GM21381 (cell line): Measurements from ENCODE around the gene GNAT1.

Experiments
- ATAC-seq: cut with Tn5 transposase; IDR thresholded peaks from one replicate; pipeline ENCODE4 v1.9.1; 2021; ENCODE audit warnings: mild to moderate bottlenecking, moderate library complexity; ENCODE audit not compliant: unreplicated experiment

The GNAT1 gene

DNA sequence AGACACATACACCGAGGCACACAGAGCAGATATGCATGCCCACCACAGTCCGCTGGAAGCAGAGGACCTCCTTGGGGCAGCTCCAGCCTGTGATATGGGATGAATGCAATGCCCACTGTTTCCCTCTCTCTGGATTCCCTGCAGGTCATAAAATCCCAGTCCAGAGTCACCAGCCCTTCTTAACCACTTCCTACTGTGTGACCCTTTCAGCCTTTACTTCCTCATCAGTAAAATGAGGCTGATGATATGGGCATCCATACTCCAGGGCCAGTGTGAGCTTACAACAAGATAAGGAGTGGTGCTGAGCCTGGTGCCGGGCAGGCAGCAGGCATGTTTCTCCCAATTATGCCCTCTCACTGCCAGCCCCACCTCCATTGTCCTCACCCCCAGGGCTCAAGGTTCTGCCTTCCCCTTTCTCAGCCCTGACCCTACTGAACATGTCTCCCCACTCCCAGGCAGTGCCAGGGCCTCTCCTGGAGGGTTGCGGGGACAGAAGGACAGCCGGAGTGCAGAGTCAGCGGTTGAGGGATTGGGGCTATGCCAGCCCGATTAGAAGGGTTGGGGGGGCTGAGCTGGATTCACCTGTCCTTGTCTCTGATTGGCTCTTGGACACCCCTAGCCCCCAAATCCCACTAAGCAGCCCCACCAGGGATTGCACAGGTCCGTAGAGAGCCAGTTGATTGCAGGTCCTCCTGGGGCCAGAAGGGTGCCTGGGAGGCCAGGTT is at the start of gene GNAT1:
Gene GNAT1 (plus strand): TSS at position 675 of the 725 bp plus-strand sequence. CDS start 116 bp downstream, outside the sequence.
- no peak for ATAC-seq

DNA sequence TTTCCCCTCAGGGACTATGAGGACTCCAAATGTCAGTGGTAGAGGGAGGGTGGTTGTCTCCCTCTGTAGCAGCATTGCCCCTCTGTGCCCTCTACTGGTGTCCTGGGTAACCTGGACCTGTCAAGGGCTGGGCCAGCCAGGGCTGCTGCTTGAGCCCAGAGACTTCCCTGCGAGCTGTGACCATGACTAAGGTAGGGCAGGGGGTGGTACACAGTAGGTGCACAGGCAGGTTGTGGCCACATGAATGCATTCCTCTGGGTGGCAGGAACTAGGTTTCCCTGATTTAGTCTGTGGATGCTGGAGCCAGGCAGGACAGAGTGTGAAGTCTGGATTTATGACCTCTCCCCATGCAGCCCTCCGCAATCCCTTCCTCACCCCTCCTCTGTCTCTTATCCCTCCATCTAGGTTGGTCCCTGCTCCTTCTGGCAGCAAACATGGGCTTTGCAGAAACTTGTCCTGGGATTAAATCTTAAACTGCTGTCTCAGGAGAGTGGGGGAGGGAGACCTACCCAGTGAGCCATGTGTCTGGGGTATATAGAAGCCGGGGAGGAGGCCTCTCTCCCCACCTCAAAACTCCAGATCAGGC is 45.0 kb upstream of the GNAT1 start:
- no peak for ATAC-seq

DNA sequence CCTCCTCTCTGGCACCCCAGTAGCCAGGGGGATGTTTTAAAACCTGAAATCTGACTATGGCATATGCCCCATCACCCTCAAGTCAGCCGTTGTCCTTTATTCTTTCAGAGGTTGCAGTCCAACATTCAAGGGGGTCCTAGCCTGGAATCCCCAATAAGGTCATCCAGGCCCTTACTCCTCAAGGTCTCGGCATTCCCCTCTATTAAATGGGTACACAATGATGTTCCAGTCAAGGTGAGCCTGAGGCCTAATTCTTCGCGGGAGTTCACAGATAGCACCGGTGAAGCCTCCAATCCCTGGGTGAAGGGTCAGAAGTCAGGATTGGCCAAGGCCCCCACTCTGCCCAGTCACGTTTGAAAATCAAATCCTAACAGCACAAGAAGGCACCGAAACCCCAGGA is 44.4 kb upstream of the GNAT1 start:
- no peak for ATAC-seq

DNA sequence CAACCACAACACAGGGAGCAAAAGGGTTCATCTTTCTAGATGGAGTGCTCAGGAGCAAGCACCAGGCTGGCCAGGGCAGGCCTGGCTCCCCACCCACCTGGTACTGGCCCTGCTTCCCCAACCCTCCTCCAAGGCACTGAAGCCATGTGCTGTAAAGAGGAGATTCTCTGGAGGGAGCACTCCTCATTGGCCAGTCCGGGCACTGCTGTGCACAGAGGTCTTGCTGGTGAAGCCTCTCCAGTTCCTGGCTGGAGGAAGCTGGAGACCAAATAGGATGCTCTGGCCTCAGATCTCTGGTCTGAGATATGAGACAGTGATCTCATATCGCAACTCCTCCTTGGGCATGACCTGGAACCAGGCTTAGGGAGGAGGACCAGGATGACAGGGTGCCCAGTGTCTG is 44.0 kb upstream of the GNAT1 start:
- ATAC-seq, result no peak

DNA sequence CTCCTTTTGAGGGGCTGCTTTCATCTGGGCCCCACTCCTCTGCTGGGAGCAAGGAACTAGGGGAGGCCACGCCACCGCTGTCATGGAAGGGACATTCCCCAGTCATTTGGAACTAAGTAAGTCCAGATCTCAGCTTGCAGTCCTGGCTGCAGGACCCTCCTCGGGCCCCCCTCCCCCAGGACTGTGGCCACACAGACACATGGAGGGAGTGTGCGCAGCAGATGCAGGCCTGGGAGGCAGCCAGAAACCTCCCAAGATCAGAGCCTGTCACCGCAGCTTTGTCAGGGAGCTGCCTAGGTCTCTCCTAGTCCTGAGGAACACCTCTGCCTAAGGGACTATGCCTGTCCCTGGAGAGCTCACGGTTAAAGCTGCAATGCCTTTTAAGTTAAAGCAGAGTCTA is 43.5 kb upstream of the GNAT1 start:
- no peak for ATAC-seq

DNA sequence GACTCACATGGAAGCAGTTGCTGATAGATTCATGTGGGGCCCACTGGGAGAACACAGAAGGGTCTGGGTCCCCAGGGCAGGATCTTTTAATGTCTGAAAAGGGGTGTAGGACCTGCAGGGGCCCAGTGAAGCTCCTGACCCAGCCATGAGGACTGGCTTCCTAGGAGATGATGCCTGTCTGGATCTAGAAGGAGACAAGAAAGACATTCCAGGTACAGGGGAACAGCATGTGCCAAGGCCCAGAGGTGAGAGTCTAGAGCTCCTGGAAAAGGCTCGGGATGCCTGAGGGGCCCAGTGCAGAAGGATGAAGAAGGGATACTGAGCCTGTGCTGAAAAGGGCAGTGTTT is 41.0 kb upstream of the GNAT1 start:
- ATAC-seq, result no peak

DNA sequence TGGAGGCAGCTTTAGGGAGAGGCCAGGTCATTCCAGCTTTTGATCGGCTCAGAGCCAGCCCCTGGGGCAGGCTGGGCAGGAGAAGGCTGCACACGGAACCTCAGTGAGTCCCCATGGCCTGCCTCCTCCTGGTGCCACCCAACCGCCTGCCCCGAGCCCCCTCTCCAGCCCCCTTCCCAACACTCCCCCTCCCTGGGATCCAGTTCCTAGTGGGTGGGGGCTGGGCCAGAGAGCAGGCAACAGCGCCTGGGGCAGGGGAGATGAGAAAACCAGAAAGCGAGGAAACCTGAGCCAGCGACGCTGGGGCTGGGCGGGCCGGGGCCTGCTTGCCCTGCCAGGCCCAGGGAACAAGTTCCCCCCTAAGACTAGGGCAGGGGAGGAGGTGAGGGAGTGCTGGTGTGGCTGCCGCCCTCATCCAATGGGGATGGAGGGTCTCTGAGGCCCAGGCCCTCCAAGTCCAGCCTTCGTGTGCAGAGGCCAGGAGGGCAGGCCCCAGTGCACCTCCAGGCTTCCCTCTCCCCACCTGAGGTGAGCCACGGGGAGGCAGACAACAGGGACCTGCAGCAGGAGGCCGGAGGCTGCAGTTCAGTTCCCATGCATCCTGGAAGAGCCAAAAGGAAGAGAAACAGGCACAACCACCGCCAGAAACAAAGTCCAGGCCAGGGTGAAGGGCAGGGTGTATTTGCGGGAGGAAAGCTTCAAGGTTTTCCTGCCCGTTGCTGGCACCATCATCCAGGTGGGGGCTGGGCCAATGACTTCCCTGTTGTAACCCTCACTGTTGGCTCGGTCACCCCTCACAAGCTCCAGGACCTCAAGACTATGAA is 40.3 kb upstream of the GNAT1 start:
- no peak for ATAC-seq

DNA sequence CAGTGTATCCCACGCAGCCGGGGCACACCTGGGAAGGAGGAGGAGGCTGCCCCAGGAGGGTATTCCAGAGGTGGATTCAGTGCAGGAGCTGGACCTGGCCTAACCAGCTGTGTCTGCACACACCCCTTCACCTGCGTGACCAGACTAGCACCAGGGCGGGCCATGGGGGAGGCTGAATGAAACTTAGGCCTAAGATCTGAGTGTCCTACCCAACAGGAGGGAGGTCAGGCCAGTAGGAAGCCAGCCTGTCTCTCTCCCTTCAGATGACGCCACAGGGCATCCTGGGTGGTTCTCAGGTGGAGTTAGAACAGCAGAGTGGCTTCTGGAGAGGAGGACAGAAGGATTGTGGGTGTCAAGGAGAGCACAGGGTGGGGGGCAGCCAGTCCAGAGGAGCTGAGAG is 39.7 kb upstream of the GNAT1 start:
- no peak for ATAC-seq

DNA sequence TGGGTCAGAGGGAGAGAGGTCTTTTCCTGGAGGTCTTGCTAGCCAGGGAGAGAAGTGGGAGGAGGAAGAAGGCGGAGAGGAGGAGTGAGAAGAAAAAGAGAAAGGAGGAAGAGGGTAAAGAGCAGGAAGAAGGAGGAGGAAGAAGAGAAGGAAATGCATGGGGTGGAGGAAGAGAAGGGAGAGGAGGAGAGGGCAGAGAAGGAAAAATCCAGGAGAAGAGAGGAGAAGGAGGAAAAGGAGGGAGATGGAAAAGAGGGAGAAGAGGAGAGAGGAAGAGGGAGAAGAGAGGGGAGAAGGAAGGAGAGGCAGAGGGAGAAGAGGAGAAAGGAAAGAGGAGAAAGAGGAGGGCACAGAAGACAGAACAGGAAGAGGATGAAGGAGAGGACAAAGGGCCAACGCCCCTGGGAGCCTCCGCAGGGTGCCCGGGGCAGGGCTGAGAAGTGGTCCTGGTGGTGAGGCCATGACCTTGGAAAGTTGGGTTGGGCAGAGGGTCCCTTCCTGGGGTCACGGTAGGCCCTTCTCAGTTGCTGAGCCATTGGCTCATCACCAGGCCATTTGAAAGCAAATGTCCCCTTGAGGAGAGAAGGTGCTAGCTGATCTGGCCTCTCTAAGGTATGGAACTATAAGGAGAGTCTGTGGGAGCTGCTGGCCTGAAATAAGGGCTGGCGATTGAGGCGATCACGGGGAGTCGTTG is 37.5 kb upstream of the GNAT1 start:
- no peak for ATAC-seq

DNA sequence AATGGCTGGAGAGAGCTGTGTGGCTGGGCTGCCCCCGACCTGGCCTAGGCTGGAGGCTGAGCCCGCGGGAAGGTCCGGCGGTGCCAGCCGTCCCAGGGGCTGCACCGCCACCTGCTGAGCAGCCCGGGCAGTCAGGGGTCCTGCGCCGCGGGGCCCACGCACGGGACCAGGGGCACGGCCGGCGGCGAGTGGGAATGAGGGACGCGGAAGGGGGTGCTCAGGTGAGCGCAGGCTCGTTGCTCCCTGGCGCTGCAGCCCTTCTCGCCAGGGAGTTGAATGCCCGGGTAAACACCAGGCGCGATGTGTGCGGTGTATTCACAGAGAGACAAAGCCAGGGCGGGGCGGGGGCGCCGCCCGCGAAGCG is 37.0 kb upstream of the GNAT1 start:
- ATAC-seq, result peak; percentile 17

DNA sequence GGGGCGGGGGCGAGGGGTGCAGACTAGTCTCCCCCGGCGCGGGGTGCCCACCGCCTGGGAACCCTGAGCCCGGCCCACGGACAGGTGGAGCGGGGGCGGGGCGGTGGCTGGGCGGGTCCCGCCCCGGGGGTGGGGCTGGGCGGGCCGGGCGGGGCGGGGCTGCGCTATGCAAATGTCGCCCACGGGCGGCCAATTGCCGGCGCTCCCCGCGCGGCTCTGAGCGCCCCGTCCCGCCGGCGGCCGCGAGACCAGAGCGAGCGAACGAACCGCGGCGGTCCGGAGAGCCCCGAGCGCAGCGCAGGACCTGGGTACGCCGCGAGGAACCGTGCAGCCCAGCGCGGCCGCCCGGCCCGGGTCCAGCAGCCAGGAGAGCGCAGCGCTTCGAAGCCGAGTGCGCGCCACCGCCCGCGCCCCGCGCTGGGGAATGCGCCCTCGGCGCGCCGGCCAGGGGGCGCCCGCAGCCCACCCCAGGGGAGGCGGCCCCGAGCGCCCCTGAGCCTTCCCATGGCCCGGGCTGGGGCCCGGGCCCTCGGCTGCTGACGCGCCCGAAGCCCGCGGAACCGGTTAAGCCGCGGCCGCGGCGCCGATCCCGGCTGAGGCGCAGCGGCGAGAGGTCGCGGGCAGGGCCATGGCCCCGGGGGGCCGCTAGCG is 36.4 kb upstream of the GNAT1 start, which contains the start of gene SEMA3F:
Gene SEMA3F (plus strand): TSS at position 485 of the 651 bp plus-strand sequence. CDS start 4,299 bp downstream, outside the sequence.
- peak; percentile 77 for ATAC-seq

DNA sequence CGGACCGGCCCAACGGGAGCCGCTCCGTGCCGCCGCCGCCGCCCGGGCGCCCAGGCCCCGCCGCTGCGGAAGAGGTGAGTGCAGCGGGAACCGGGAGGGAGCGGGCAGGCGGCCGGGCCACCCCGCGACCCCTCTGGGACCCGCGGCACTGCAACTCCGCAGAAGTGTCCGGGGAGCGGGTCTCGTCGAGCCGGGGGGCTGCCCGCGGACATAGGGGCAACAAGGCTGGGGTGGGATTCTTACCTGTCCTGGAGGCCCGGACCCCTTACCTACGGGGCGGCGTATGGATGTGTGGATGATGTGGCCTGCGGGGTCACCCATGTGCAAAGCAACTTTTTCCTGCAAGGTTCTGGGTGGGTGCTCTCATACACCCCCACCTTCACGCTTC is 35.9 kb upstream of the GNAT1 start:
- ATAC-seq, result no peak

DNA sequence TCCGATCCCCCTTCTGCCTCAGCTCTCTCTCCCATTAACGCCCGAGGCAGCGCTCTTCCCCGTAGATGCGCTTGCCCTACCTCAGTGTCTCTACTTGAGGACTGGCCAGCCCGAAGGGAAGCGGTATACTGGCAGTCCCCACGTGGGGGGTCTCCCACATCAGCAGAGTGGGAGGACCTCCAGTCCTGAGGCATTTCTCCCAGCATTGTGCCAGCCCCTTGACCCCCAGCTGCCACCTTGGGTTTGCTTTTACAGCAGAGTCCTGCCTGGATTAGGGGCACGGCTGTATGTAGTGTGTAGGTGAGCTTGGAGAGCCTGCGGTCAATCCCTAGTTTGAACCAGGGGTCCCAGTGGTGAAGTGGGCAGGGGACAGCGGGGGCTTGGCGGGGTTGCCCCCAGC is 35.5 kb upstream of the GNAT1 start:
- no peak for ATAC-seq

DNA sequence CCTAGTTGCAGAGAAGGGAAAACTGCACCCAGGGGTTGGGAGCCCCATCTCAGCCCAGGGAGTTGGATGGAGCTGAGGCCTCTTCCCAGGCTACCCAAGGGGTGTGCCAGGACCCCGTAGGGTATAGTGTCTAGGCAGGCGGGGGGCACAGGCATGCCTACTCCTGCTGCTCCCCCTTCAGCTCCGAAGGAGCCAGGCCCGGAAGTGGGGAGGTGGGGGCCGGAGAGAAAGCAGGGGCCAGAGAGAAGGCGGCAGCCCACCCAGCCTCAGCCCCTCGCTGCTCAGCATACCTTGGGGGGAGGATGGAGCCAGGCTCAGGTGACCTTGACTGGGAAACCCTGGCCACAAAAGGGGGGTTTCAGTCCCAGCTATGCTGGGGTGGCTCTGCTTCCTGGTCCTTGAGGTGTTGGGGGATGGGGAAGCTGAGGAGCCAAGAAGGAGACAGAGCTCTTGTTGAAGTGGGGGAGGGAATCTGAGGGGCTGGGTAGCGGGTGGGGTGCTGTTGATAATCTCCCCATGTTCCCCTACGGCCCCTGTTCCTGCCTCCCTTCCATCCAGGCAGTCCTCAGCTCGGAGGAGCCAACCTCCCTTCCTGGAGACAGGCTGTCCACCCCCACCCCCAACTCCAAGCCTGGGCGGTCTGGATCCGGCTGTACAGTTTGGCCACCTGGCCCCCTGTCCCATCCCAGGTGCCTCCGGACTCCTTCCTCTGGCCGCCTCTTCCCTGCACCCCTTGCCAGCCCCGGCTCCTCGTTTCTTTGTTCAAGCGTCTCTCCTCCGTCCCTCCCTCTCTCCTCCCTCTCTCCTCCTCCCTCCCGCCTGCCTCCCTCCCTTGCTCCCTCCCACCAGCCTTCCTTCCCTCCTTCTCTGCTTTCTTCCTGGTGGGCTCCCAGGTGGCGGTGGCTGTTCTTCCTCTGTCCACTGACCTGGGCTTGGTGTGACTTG is 34.6 kb upstream of the GNAT1 start:
- ATAC-seq, result no peak

DNA sequence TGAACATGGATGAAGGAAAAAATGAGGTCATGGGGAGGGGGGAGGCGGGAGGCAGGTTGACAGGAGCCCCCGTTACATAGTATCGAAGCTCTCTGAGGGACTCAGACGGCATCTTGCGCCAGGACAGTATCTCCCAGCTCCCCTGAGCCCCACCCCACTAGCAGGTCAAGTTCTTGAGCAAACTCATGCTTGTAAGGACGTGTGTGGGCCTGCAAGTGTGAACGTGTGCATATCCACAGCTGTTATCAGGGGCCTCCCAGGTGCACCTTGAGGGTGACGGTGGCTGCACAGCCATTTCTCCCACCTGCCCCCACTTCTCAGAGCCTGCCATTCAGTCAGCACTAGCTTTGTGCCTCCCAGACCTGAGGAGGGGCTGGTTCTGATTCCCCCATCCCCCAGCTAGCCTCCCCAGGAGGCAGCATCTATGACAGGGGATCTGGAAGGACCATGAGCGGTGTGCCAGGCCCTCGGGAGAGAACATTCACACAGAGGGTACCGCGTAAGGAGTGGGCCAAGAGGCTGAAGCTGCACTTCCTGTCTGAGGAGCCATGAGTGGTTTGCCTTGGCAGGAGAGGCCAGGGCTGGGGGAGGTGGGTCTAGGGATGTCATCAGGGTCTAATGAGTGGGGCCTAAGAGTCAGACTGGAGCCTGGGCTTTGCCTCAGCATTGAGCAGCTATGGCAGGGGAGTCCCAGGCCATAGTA is 33.4 kb upstream of the GNAT1 start:
- no peak for ATAC-seq

DNA sequence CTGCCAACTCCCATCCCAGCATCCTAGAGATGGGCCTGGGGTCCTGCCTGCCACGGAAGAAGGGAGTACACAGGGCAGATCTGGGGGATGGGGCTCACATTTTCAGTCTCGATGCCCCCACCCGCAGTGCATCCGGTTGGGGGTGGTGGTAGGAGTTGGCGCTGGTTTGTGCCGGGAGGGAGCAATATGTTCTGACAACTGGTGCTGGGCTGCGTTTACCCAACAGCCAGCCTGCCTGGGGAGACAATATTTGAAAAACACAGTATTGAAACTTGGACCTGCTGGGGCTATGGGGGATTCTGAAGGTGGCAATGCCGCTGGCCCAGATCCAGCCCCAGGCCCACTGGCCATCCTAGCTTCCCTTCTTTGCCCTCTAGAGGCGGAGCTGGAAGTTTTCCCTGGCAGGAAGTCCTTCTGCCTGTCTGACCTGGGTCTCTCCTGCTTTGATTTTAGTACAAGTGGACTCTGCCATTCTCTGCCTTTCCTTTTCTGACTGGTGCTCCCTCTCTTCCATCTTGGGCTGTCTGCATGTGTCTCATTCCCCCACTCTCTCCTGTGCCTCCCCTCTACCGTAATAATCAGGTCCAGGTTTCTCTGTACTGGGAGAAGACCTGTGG is 32.8 kb upstream of the GNAT1 start:
- no peak for ATAC-seq

DNA sequence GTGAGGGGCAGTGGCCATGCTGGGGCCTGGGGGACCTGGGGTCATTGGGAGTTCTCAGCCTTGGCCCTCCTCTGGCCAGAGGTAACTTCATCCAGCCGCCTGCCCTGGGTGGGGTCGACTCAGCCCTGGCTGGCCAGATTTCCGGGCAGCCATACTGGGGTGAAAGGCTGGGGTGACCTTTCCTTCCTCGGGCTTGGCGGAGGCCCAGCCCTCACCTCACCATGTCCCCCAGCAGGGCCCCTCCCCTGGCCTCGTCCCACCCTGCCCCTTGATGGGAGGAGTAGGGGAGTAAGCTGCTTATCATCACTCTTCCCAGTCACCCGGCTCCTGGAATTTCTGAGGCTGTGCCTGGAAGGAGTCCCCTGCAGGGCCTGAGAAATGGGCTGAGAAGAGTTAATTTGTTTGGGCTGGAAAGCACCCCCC is 30.8 kb upstream of the GNAT1 start:
- ATAC-seq, result no peak

DNA sequence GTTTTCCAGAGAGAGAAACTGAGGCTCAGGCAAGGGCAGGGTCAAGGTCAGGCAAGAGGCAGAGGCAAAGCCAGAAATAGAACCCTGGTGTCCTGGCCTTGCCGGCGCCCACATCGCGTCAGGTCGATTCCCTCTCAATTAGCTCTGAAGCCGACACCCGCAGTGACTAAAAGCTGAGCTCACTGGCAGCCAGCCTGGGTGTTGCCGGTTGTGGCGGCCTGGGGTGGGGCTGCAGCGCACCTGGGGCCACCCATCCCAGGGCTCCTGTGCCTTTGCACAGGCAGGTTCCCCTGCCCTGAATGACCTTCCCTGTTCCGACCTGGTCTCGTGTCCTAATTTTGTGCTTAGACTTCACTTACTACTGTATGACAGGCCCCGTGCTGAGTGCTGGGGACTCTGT is 30.1 kb upstream of the GNAT1 start:
- ATAC-seq, result no peak
